ENCODE measurements around the gene IMMP2L.
"Not testable (repeated sequence)": the region's sequence is repeated elsewhere in the genome, so short reads cannot be mapped to it uniquely, and the experiment has no call there.

IMMP2L gene

GRCh38 chr7:110673148-110673547 lies 889.1 kb downstream of the IMMP2L start:
- Histone ChIP-seq H3K9me3 (ENCODE audit: control insufficient read depth, insufficient read depth, low read length) (peaks cover 4% of the 10 kb centered on the region), H3K4me3 (ENCODE audit: low read depth, low read length) (no peak overlapping the region), H3K27me3 (ENCODE audit: control insufficient read depth, insufficient read depth, low read length) (no peaks in the 10 kb centered on the region), H3K36me3 (ENCODE audit: control insufficient read depth, insufficient read depth, low read length) (no peaks in the 10 kb centered on the region), H3K9ac (ENCODE audit: low read depth, low read length) (no peak overlapping the region), H3K4me1 (ENCODE audit: control insufficient read depth, insufficient read depth, low read length) (no peaks in the 10 kb centered on the region)

GRCh38 chr7:110669410-110669809 lies 892.9 kb downstream of the IMMP2L start:
- Histone ChIP-seq H3K9me3 (ENCODE audit: control insufficient read depth, insufficient read depth, low read length) (peaks cover 4% of the 10 kb centered on the region), H3K36me3 (ENCODE audit: control insufficient read depth, insufficient read depth, low read length) (no peaks in the 10 kb centered on the region), H3K9ac (ENCODE audit: low read depth, low read length) (no peak overlapping the region), H3K27me3 (ENCODE audit: control insufficient read depth, insufficient read depth, low read length) (no peaks in the 10 kb centered on the region), H3K4me1 (ENCODE audit: control insufficient read depth, insufficient read depth, low read length) (no peaks in the 10 kb centered on the region), H3K4me3 (ENCODE audit: low read depth, low read length) (no peak overlapping the region)

GRCh38 chr7:110664803-110665202 lies 897.5 kb downstream of the IMMP2L start:
- no peaks in the 10 kb centered on the region for H3K9me3 ChIP-seq (ENCODE audit: control insufficient read depth, insufficient read depth, low read length)
- H3K4me1 ChIP-seq (ENCODE audit: control insufficient read depth, insufficient read depth, low read length), result no peaks in the 10 kb centered on the region
- no peak overlapping the region for H3K4me3 ChIP-seq (ENCODE audit: low read depth, low read length)
- no peaks in the 10 kb centered on the region for H3K36me3 ChIP-seq (ENCODE audit: control insufficient read depth, insufficient read depth, low read length)
- no peak overlapping the region for H3K9ac ChIP-seq (ENCODE audit: low read depth, low read length)
- H3K27me3 ChIP-seq (ENCODE audit: control insufficient read depth, insufficient read depth, low read length), result no peaks in the 10 kb centered on the region

GRCh38 chr7:110660637-110661036 lies 901.7 kb downstream of the IMMP2L start:
- not testable (repeated sequence) for H3K4me1 ChIP-seq (ENCODE audit: control insufficient read depth, insufficient read depth, low read length); H3K9me3 ChIP-seq (ENCODE audit: control insufficient read depth, insufficient read depth, low read length); H3K9ac ChIP-seq (ENCODE audit: low read depth, low read length); H3K4me3 ChIP-seq (ENCODE audit: low read depth, low read length); H3K27me3 ChIP-seq (ENCODE audit: control insufficient read depth, insufficient read depth, low read length); H3K36me3 ChIP-seq (ENCODE audit: control insufficient read depth, insufficient read depth, low read length)

- Histone ChIP-seq H3K27me3 (ENCODE audit: control insufficient read depth, insufficient read depth, low read length) (no peaks in the 10 kb centered on the region), H3K36me3 (ENCODE audit: control insufficient read depth, insufficient read depth, low read length) (no peaks in the 10 kb centered on the region), H3K4me1 (ENCODE audit: control insufficient read depth, insufficient read depth, low read length) (peaks cover 3% of the 10 kb centered on the region), H3K9ac (ENCODE audit: low read depth, low read length) (no peak overlapping the region), H3K4me3 (ENCODE audit: low read depth, low read length) (no peak overlapping the region), H3K9me3 (ENCODE audit: control insufficient read depth, insufficient read depth, low read length) (no peaks in the 10 kb centered on the region)
Measured at GRCh38 chr7:110650328-110650727, 912.0 kb downstream of the IMMP2L start.

- peaks cover 3% of the 10 kb centered on the region for H3K4me1 ChIP-seq (ENCODE audit: control insufficient read depth, insufficient read depth, low read length)
- no peaks in the 10 kb centered on the region for H3K9me3 ChIP-seq (ENCODE audit: control insufficient read depth, insufficient read depth, low read length)
- H3K36me3 ChIP-seq (ENCODE audit: control insufficient read depth, insufficient read depth, low read length), result no peaks in the 10 kb centered on the region
Measured at GRCh38 chr7:110647266-110647665, 915.0 kb downstream of the IMMP2L start.

GRCh38 chr7:110646804-110647203 lies 915.5 kb downstream of the IMMP2L start:
- no peaks in the 10 kb centered on the region for H3K9me3 ChIP-seq (ENCODE audit: control insufficient read depth, insufficient read depth, low read length)
- no peak overlapping the region for H3K4me3 ChIP-seq (ENCODE audit: low read depth, low read length)
- no peak overlapping the region for H3K9ac ChIP-seq (ENCODE audit: low read depth, low read length)
- H3K36me3 ChIP-seq (ENCODE audit: control insufficient read depth, insufficient read depth, low read length), result no peaks in the 10 kb centered on the region
- peaks cover 3% of the 10 kb centered on the region for H3K4me1 ChIP-seq (ENCODE audit: control insufficient read depth, insufficient read depth, low read length)
- H3K27me3 ChIP-seq (ENCODE audit: control insufficient read depth, insufficient read depth, low read length), result no peaks in the 10 kb centered on the region

More at GRCh38 chr7:110647266-110647665, 915.0 kb downstream of the IMMP2L start:
- Histone ChIP-seq H3K27me3 (ENCODE audit: control insufficient read depth, insufficient read depth, low read length) (no peaks in the 10 kb centered on the region), H3K9ac (ENCODE audit: low read depth, low read length) (no peak overlapping the region), H3K4me3 (ENCODE audit: low read depth, low read length) (no peak overlapping the region)

- Histone ChIP-seq H3K27me3 (ENCODE audit: control insufficient read depth, insufficient read depth, low read length) (no peaks in the 10 kb centered on the region), H3K4me1 (ENCODE audit: control insufficient read depth, insufficient read depth, low read length) (peaks cover 3% of the 10 kb centered on the region), H3K4me3 (ENCODE audit: low read depth, low read length) (no peak overlapping the region), H3K9me3 (ENCODE audit: control insufficient read depth, insufficient read depth, low read length) (no peaks in the 10 kb centered on the region), H3K9ac (ENCODE audit: low read depth, low read length) (no peak overlapping the region), H3K36me3 (ENCODE audit: control insufficient read depth, insufficient read depth, low read length) (no peaks in the 10 kb centered on the region)
Measured at GRCh38 chr7:110645616-110646015, 916.7 kb downstream of the IMMP2L start.

- Histone ChIP-seq H3K36me3 (ENCODE audit: control insufficient read depth, insufficient read depth, low read length) (no peaks in the 10 kb centered on the region), H3K9ac (ENCODE audit: low read depth, low read length) (no peak overlapping the region), H3K4me1 (ENCODE audit: control insufficient read depth, insufficient read depth, low read length) (no peaks in the 10 kb centered on the region), H3K27me3 (ENCODE audit: control insufficient read depth, insufficient read depth, low read length) (no peaks in the 10 kb centered on the region), H3K4me3 (ENCODE audit: low read depth, low read length) (no peak overlapping the region), H3K9me3 (ENCODE audit: control insufficient read depth, insufficient read depth, low read length) (no peaks in the 10 kb centered on the region)
Measured at GRCh38 chr7:110645060-110645459, 917.2 kb downstream of the IMMP2L start.

GRCh38 chr7:110637252-110637651 lies 925.0 kb downstream of the IMMP2L start:
- Histone ChIP-seq H3K36me3 (ENCODE audit: control insufficient read depth, insufficient read depth, low read length) (no peaks in the 10 kb centered on the region), H3K27me3 (ENCODE audit: control insufficient read depth, insufficient read depth, low read length) (no peaks in the 10 kb centered on the region), H3K9ac (ENCODE audit: low read depth, low read length) (no peak overlapping the region), H3K4me1 (ENCODE audit: control insufficient read depth, insufficient read depth, low read length) (peaks cover 11% of the 10 kb centered on the region), H3K4me3 (ENCODE audit: low read depth, low read length) (no peak overlapping the region), H3K9me3 (ENCODE audit: control insufficient read depth, insufficient read depth, low read length) (no peaks in the 10 kb centered on the region)

GRCh38 chr7:110633313-110633712 lies 929.0 kb downstream of the IMMP2L start:
- H3K36me3 ChIP-seq (ENCODE audit: control insufficient read depth, insufficient read depth, low read length), result no peaks in the 10 kb centered on the region
- no peak overlapping the region for H3K4me3 ChIP-seq (ENCODE audit: low read depth, low read length)
- H3K4me1 ChIP-seq (ENCODE audit: control insufficient read depth, insufficient read depth, low read length), result peaks cover 11% of the 10 kb centered on the region
- H3K9me3 ChIP-seq (ENCODE audit: control insufficient read depth, insufficient read depth, low read length), result no peaks in the 10 kb centered on the region
- H3K9ac ChIP-seq (ENCODE audit: low read depth, low read length), result no peak overlapping the region
- no peaks in the 10 kb centered on the region for H3K27me3 ChIP-seq (ENCODE audit: control insufficient read depth, insufficient read depth, low read length)

GRCh38 chr7:110626414-110626813 lies 935.9 kb downstream of the IMMP2L start:
- no peaks in the 10 kb centered on the region for H3K9me3 ChIP-seq (ENCODE audit: control insufficient read depth, insufficient read depth, low read length)
- no peaks in the 10 kb centered on the region for H3K36me3 ChIP-seq (ENCODE audit: control insufficient read depth, insufficient read depth, low read length)
- no peaks in the 10 kb centered on the region for H3K27me3 ChIP-seq (ENCODE audit: control insufficient read depth, insufficient read depth, low read length)
- H3K4me1 ChIP-seq (ENCODE audit: control insufficient read depth, insufficient read depth, low read length), result no peaks in the 10 kb centered on the region
- H3K4me3 ChIP-seq (ENCODE audit: low read depth, low read length), result no peak overlapping the region
- no peak overlapping the region for H3K9ac ChIP-seq (ENCODE audit: low read depth, low read length)

GRCh38 chr7:110625294-110625693 lies 937.0 kb downstream of the IMMP2L start:
- Histone ChIP-seq H3K27me3 (ENCODE audit: control insufficient read depth, insufficient read depth, low read length) (no peaks in the 10 kb centered on the region), H3K9me3 (ENCODE audit: control insufficient read depth, insufficient read depth, low read length) (no peaks in the 10 kb centered on the region), H3K4me3 (ENCODE audit: low read depth, low read length) (no peak overlapping the region), H3K9ac (ENCODE audit: low read depth, low read length) (no peak overlapping the region), H3K4me1 (ENCODE audit: control insufficient read depth, insufficient read depth, low read length) (no peaks in the 10 kb centered on the region), H3K36me3 (ENCODE audit: control insufficient read depth, insufficient read depth, low read length) (no peaks in the 10 kb centered on the region)
